ENCODE data around the gene KAZN. TPM values are rescaled to one million over a fixed set of nuclear protein-coding genes. Genes with fewer than 3 reads are reported as not detected.

KAZN gene
- total RNA-seq, 6 experiments from 2014 or later, result 13.1 to 22.3 (median 20.7) TPM

DNA sequence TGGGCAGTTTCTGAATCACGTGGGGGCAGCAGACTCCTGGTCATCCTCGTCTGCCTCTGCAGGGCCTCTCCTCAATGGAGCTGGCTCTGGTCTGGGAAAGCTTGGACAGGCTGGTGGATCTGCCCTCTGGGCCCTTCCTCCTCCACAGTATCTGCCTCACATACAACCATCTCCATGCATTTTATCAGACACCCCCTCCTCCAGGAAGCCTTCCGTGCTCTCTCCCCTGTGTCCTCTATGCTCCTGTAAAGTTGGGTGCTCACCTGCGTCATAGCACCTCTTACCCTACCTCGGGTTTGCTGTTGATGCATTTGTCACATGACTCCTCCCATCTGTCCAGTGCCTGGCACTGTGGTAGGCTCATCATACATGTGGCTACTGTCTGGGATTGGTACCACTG is 459.3 kb downstream of the KAZN start:
- Mint-ChIP-seq H3K36me3 (ENCODE audit: low read depth) (peaks cover 38% of the 10 kb centered on the region), H3K27ac (no peak overlapping the region), H3K4me3 (no peak overlapping the region), H3K27me3 (ENCODE audit: insufficient read depth) (peaks cover 3% of the 10 kb centered on the region), H3K4me1 (ENCODE audit: low read depth) (peaks cover 12% of the 10 kb centered on the region), H3K9me3 (peaks cover 6% of the 10 kb centered on the region; the same call in 1 of the 2 replicates)
- no peak for DNase-seq
- TF ChIP-seq, protein P1, sequence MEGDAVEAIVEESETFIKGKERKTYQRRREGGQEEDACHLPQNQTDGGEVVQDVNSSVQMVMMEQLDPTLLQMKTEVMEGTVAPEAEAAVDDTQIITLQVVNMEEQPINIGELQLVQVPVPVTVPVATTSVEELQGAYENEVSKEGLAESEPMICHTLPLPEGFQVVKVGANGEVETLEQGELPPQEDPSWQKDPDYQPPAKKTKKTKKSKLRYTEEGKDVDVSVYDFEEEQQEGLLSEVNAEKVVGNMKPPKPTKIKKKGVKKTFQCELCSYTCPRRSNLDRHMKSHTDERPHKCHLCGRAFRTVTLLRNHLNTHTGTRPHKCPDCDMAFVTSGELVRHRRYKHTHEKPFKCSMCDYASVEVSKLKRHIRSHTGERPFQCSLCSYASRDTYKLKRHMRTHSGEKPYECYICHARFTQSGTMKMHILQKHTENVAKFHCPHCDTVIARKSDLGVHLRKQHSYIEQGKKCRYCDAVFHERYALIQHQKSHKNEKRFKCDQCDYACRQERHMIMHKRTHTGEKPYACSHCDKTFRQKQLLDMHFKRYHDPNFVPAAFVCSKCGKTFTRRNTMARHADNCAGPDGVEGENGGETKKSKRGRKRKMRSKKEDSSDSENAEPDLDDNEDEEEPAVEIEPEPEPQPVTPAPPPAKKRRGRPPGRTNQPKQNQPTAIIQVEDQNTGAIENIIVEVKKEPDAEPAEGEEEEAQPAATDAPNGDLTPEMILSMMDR (IDR thresholded peaks at IDR 0.05), result no peak

DNA sequence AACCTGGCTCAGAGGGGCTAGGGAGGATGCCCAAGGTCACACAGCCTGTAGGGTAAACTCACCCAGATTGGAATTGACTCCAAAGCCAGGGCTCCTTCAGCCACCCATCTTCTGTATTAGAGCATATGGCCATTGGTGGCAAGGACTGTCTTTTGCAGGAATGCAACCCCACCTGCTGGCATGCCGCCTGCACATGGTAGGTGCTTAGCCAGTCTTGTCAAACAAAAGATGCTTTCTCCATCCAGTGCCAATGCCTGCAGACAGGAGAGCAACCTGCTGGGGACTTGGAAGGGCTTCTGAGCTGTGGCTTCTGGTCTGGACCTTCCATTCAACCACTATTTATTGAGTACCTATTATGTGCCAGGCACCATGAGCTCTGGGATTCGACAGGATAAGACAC is 459.8 kb downstream of the KAZN start:
- no peak for DNase-seq
- H3K27me3 Mint-ChIP-seq (ENCODE audit: insufficient read depth), result peaks cover 3% of the 10 kb centered on the region
- peaks cover 6% of the 10 kb centered on the region; the same call in 1 of the 2 replicates for H3K9me3 Mint-ChIP-seq
- TF ChIP-seq, protein P1 (IDR thresholded peaks at IDR 0.05), result no peak
- H3K4me3 Mint-ChIP-seq, result no peak overlapping the region
- H3K36me3 Mint-ChIP-seq (ENCODE audit: low read depth), result peaks cover 38% of the 10 kb centered on the region
- H3K4me1 Mint-ChIP-seq (ENCODE audit: low read depth), result peaks cover 12% of the 10 kb centered on the region
- H3K27ac Mint-ChIP-seq, result no peak overlapping the region

DNA sequence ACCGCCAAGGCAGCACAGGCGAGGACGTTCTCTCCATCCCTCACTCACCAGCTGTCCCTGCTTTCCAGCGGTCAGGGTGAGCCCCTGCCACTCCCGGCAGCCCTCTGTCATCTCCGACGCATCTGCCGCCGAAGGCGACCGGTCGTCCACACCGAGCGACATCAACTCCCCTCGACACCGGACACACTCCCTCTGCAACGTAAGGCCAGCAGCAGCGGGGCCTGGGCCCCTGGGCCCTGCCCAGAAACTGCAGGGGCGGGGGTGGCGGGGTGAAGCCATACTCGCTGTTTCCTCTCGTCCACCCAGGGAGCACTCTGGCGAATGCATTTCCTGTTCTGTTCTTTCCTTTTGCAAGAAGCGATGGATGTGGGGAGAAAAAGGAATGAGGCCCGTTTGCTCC is 461.6 kb downstream of the KAZN start:
- H3K4me1 Mint-ChIP-seq (ENCODE audit: low read depth), result peaks cover 12% of the 10 kb centered on the region
- peaks cover 42% of the 10 kb centered on the region for H3K36me3 Mint-ChIP-seq (ENCODE audit: low read depth)
- no peak overlapping the region for H3K4me3 Mint-ChIP-seq
- no peak for DNase-seq
- no peaks in the 10 kb centered on the region; the same call in 1 of the 2 replicates for H3K27me3 Mint-ChIP-seq (ENCODE audit: insufficient read depth)
- H3K9me3 Mint-ChIP-seq, result peaks cover 6% of the 10 kb centered on the region; the same call in 1 of the 2 replicates
- H3K27ac Mint-ChIP-seq, result no peak overlapping the region
- TF ChIP-seq, protein P1 (IDR thresholded peaks at IDR 0.05), result no peak

DNA sequence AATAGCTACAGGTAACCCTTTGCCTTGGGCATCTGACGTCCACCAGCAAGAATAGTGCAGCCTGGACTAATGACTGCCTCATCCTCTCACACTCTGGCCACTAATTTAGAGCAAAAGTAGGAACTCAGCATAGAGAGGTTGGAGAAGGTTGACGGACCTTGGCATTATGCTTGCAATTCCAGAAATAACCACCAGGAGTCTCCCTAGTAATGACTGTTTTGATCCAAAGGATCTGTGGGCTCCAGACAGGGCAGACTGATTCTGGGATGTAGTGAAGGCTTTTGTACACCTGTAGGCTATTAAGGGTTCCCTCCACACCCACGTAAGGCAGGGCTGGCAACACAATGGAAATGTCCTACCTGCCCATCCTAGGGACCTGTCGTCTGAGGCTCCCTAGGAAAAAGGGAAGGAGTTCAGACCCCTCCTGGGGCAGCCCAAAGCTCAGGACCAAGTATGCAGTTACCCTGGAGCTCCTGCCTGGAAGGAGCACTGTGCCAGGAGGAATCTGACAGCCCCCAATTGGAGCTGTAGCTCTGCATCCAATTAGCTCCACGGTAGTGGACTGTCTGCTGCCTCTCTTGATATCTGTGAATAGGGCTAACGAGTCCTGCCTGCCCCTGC is 464.1 kb downstream of the KAZN start:
- no peak overlapping the region for H3K27ac Mint-ChIP-seq

DNA sequence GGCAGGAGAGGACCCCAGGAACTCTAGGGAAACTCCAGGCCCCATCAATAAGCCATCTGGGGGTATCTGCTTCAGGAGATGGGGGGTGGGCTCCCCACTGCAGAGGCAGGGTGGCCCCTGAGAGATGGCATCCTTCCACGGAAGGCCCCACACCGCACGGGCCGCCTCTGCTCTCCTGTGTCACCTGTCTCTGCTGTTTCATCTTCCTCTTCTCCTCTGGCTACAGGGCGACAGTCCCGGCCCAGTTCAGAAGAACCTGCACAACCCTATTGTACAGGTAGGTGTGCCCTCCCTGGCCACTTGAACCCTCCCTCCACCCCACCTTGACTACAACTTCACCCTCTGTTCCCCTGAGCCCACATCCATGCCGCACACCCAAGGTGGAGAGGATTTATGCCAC is 464.9 kb downstream of the KAZN start:
- peaks cover 42% of the 10 kb centered on the region for H3K36me3 Mint-ChIP-seq (ENCODE audit: low read depth)

More for the DNA sequence above, 464.1 kb downstream of the KAZN start:
- Mint-ChIP-seq H3K4me3 (no peak overlapping the region), H3K27me3 (ENCODE audit: insufficient read depth) (no peaks in the 10 kb centered on the region), H3K36me3 (ENCODE audit: low read depth) (peaks cover 46% of the 10 kb centered on the region), H3K9me3 (peaks cover 6% of the 10 kb centered on the region; the same call in 1 of the 2 replicates), H3K4me1 (ENCODE audit: low read depth) (no peaks in the 10 kb centered on the region)
- no peak for DNase-seq
- TF ChIP-seq, protein P1 (IDR thresholded peaks at IDR 0.05), result peak; percentile 84

More for the DNA sequence above, 464.9 kb downstream of the KAZN start:
- DNase-seq, result no peak
- TF ChIP-seq, protein P1 (IDR thresholded peaks at IDR 0.05), result no peak
- Mint-ChIP-seq H3K4me1 (ENCODE audit: low read depth) (no peaks in the 10 kb centered on the region), H3K4me3 (no peak overlapping the region), H3K27ac (no peak overlapping the region), H3K27me3 (ENCODE audit: insufficient read depth) (no peaks in the 10 kb centered on the region), H3K9me3 (peaks cover 6% of the 10 kb centered on the region; the same call in 1 of the 2 replicates)

Measured in HFFc6 (cell line).